NCI-H510A treated with DMSO at 0.1 percent for 48 hours (cell line): Measurements from ENCODE around the gene STAT5A.

ENCODE experiments used
- DNase-seq: peaks from one replicate; lab custom pipeline; 2025; lab: John Stamatoyannopoulos, UW

Gene STAT5A

DNA sequence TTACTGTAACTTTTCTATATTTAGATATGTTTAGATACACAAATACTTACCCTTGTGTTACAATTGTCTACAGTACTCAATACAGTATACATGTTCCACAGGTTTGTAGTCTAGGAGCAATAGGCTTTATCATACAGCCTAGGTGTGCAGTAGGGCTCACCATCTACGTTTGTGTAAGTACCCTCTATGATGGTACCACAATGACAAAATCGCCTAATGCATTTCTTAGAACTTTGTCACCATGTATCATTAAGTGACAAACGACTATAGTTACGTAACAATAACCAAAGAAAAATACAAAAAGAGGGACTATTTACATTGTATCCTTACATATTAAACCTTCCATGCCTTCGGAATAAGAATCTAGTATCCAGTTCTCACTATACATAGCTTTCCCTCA is 20.1 kb upstream of the STAT5A start:
- DNase-seq = no peak

DNA sequence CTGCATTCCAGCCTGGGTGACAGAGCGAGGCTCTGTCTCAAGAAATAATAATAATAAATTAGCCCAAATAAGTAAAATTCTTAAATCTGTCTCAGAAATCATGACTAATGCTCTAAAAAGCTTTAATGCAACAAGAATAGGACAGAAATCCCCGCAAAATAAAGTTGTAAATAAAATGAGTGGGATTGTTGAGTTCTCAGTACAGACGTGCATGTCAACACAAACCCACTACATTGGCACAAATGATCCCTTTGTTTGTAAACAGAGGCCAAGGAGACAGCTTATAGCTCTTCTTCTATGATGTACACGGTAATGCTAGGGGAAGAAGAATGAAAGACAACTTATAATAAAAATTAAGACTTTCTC is 18.1 kb upstream of the STAT5A start:
- DNase-seq = no peak

DNA sequence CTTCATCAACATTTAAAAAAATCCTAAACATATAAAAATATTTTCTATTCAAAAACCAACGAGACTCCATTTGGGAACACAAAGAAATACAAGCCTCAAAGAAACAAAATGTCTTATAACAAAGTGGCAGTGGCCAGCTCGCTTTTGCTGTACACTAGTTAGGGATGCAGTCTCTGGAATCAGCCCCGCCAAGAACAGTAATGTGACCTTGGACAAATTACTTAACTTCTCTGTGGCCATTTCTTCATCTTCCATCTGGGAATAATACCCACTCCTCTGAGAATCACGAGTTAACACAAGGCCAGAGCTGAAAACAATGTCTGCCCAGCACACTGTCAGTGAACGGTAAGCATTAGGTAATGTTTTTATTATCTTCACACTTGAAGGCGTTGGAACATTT is 17.7 kb upstream of the STAT5A start:
- DNase-seq = no peak

DNA sequence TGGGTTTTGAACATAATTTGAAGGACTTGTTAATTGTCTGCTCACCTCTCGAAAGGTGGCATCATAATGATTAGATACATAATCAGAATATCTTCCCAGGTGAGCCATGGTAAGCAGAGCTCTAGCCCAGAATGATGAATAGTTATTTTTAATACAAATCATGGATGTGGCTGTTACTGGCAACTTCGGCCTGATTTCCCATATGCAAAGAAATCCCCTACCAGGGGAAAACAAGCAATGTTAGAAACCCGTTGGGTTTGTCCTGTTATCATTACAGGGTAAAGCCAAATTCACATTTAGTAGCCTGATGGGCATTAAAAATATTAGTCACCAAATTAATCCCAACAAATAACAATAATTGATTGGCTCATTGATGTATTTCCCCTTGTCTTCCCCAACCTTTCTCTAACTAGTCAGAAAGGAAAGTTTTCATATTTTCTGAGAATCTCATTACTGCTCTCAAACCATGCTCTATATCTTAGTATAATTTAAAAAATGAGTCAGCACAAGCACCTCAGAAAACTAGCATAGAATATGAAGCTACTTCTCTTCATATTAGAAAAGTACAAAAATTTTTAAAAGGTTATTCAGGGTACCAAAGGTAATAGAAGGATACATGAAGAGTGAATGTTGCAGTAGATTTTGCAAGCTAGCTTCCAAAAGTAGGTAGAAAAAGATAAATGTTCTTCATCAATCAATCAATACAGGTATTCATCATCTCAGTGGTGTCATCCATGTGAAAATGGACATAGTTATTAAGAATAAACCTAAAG is 17.1 kb upstream of the STAT5A start:
- DNase-seq = no peak

DNA sequence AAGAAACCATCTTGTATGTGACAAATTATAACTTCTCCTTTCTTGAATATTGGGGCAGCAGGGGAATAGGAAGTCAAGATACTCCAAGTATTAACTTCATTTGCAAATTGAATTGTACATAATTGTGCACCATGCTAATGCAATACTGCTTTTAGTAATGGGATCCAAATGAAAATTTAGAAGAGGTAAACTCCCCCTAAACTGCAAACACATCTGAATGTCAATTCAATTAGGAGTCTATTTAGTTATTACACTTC is 16.6 kb upstream of the STAT5A start:
- no peak for DNase-seq

DNA sequence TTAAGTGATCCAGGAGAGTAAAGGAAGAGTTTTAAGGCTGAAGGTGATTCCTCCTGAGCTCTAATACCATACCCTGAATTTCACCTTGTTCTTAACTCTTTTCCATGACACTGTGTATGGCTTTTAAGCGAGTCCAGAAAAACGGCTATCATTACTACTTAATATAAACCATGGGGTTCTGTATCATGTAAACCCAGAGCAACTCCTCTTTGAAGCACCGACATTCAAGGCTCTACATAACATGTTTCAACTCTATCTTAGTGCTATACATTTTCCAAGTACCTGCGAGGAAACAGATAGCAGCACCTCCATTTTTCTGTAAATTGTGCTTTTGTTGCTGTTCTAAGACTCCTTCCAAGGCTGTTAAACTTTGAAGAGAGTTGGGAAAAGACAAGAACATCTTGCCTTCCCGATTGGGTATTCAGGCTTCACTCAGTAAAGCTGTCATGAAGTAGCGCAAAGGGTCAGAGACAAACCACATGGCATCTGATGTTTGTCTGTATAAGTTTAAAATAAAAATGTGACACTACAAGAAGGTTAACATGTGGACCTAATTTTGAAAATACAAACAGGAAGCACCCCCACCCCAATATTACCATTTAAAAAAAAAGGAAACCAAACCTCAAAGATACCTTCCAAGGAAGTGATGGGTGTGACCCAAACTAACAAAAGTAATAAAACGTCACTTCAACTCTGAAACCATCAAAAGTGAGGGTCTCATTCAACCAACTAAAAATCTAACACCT is 16.0 kb upstream of the STAT5A start:
- no peak for DNase-seq

DNA sequence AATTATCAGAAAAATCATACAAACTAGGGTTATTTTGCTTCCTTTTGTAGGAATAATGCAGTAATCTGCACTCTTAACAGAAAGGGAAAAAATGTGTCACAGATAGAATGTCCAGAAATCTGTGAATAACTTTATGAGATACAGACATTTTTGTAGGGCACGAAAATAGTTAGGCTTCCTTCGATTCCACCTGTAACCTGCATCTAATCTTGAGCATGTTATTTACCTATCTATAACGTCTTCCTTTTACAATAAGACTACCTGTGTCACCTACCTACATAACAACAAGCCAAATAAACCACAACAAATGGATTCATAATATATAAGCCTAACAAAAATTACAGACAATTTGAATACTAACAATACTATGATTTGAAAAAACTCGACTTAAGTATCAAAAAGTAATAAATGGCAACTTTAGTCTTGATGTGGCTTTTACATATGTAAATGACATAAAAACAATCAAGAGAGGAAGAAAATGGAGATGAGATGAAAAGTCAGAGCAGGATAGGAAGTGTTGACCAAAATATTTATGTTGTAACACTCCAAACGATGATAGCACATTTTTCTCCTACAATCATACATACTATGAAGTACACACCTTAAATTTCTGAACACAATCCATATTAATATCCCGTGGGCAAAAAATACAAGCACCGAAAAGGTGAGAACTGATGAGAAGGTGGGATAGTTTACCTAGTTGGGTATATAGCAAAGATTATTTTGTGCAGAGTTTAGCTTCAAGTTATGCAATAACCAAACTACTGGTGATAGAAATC is 14.6 kb upstream of the STAT5A start:
- DNase-seq = no peak

DNA sequence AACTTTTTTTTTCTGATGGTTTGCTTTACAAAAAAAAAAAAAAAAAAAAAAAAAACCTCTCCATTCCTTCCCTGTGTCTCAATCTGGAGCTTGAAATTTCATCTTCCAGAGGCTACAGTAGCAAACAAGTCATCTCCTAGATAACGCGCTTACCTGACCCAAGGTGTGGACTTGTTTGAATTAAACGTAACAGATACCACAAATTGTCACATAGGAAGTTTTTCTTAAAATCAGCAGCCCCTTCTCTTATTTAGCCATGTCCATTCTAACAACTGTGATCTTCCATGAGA is 14.1 kb upstream of the STAT5A start:
- DNase-seq = no peak

DNA sequence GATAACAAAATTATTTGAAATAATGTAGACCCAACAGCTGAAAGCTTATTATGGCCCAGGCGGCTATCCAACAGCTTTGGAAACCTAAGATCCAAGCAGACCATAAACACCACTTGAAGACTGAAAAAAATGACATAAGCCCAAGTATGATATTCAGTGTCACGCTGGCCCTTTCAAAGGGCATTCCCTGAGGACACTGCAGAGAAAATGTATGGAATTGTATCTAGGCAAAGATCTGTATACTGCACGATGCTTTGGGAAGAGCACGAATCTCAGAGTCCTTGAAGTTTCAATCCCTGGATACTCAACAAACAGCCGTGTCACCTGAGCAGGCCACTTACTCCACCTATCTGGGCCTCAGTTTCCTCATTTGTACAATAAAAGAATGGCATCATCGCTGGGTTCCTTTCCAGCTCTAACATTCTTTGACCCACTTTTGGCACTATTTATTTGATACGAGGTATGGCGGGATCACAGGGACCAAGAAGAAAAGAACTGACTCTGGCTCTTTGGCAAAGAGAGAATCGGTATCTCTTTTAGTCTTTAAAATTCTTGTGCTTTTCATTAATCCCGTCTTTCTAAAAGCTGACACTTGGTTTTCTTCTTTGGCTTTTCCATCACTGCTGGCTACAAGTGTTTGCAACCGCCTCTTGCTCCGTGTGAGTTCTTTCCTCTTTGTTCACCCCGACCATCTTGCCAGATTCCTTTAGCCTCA is 13.3 kb upstream of the STAT5A start:
- DNase-seq = no peak

DNA sequence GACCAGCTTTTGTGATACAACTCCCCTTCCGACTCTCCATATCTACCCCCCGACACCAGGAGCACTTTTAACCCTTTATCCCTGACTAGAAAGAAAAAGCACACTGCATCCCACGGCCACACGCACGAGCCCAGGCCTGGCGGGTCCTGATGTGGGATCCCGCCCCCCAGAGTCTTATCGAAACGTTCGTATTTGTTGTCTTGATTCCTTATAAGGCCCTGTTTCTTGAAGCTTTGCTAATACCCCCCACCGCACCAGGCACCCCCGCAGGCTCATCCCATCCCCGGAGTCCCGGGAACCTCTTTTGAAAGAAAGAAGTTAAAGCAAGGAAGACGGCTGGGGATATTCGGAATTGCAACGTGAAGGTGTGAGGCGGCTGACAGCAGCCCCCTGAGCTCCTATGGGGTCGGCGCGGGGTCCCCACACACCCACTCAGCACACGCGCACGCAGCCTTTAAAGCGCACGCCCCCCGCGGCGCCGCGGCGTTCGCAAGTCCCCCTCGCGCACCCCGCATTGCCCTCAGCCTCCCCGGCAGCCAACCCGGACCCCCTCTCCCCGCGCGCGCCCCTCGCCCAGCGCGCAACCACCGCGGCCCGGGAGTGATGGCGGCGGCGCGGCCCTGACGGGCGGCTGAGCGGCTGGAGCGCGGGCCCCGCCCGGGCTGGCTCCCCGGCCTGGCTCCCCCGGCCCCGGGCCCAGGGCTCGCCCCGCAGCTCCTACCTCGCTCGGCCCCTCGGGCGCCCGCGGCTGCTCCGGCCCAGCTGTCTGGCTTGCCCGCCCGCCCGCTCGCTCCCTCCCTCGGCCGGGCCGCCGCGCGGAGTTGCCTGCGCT is 12.6 kb upstream of the STAT5A start:
- DNase-seq = no peak

DNA sequence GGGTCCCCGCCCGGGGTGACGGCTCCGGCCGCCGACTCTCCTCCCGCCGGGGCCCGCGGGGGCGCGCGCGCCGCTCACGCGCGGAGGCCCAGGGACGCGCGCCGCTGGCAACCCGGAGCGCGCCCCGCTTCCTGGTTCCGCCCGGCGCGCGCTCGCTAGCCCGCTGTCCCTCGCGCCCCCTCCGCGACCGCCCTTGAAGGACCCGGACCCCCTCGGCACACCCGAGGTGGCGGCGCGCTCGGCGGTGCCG is 12.0 kb upstream of the STAT5A start, which contains the start of gene STAT5B:
Gene STAT5B (minus strand): TSS at position 33 of the 250 bp plus-strand sequence. CDS start 44,264 bp downstream, outside the sequence.
- DNase-seq = peak; percentile 43

DNA sequence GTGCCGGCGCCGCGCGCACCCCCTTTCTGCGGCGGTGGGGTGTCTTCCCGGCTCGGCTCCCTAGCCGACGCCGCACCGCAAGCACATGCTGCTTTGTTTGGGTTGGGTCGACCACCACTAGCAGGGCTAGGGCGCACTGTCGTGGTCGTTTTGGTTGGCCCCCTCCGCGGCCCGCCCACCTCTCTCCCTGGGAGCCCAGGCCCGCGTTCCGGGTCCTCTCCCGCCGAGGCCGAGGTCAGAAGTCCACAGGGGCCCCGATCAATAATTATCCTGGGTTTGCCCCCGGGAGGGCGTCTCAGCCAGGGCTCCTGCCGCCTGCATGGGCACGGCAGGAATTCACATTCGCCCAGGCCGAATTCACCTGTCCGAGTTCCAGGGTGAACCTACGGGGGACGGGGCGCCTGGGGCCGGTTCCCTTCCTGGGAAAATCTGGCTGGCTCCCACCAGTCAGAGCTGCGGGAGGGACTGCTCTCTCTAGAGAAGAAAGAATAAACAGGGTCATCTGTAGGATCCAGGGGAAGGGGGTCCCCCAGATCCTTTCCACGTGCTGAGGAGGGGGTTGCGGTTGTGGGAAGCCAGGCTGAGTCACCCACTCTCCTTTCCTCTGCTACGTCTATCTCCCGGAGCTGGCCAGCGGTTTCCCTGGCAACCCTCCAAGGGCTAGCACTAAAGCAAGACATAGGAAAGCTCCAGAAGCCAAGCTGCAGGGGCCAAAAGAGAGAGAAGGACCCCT is 11.5 kb upstream of the STAT5A start:
- DNase-seq = no peak

DNA sequence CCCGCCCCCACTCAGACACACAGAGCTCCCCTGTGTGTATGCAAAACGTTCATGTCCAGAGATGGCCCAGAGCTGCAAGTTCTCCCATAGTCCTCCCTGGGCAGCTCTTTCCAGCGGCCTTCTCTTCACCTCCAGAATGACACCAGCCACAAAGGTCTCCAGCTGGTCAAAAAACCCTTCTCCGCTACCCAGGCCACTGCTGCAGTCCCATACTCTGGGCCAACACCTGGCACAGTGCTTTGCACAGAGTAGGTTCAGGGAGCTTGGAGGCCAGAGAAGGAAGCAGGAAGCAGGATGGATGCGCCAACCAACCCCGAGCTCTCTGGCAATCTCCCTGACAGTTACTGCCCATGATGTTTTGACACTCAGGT is 11.0 kb upstream of the STAT5A start:
- no peak for DNase-seq

DNA sequence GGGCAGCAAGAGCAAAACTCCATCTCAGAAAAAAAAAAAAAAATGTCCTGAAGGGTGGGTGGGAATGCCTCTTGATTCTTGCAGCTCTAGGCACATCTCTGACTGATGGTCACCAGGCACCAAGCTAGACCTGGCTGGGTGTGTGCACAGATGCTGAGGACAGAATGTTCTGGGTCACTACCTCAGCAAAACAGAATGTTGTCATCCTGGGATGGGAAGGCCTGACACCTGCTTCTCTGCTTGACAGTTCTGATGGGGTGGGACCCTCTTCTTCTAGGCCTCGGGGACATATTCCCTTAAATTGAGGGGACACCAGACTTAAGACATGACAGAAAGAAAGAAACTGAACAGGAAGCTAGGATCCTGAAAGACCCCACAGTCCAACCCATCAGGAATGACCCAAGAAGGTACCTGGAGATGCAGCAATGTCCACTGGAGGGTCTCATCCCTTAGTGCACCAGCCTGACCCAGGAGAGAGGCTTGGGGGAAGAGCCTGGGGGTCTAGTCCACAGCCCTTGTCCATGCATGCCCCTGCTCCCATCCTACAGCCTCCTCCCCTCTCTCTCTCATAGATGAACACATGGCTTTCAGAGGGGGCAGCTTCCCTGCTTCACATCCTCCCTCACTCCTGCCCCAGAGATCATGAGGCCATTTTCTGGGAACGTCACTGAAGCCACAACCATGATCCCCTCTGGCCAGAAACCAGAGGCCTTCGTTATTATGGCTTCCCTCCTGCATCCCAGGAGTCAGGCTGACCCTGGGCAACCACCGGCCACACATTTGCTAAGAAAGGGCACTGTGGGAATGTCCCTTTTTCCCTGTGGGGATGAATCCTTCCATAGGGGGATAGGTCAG is 8.3 kb upstream of the STAT5A start:
- no peak for DNase-seq

DNA sequence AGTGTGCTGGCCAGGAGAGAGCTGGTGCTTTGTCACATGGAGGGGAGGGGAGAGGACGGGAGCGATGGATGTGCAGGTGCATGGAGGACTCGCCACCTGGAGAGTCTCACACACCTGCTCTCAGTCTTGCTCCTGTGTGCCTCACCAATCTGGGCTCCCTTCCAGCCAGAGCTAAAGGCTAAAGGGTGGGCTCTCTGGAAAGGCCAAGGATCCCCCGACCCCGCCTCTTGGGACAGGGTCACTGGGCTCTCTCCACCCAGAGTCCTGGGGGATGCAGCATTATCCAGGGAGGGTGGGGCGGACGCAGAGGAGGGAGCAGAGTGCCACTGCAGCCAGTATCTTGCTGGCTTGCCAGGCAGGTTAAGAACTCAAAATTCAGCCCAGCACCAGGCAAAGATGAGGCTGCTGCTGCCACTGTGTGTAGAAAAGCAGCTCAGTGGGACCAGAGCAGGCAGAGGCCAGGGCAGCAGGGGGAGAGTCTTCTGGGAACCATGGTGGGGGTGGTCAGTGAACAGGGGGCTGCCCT is 6.7 kb upstream of the STAT5A start:
- peak; percentile 90 for DNase-seq

DNA sequence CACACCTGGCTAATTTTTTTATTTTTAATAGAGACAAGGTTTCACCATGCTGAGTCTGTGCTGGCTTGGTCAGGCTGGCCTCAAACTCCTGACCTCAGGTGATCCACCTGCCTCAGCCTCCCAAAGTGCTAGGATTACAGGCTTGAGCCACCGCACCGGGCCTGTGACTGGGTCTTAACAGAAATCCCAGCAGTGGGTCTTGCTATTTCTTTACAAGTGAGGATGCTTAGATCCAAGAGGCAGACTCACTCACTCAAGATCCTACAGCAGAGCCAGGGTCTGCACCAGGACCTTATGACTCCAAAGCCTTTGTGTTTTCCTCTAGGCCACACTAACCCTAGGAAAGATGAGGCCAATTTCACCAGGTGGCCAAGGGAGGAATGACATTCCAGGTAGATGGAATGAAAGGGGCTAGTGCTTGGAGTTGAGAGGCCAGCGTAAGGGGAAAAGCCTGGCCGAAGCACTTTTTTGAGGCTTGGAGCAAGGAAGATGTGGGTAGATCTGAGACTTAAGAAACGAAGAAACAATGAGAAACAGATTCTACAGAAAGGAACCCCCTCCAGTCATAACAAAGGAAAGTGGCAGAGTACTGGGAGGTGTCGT is 5.7 kb upstream of the STAT5A start:
- no peak for DNase-seq

DNA sequence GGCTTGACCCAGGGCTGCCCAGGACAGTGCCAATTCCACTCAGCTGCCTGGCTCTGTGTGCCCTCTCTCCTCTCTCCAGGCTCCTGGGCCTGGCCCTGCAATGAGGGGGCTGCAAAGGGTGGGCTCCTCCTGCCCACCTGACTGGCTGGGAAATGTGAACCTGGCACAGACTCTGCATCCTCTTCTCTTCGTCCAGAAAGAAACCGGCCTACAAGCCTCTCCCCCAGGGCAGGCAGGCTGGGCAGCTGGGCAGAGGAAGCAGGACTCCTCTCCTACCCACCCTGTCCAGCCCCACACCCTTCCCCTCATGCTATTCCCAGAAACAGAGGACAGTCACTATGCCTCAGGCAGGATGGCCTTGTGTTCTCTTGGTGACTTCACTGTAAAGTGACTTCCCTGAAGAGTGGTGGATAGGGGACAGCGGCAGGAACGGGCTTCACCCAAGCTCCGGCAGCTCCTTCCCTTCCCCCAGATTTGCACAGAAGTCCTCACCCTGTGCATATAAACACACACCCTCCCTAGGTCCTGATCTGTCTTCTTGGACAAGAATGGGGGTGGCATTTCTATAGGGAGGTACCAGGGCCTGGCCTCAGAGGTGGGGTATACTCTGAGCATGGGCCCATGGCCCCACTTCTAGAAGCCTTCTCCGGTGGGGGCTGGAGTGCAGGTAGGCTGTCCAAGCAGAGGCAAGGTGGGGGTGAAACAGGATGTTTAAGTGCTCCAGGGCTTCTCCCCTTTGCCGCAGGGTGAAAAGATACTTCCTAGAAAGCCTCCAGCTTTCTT is 4.9 kb upstream of the STAT5A start:
- DNase-seq = no peak

DNA sequence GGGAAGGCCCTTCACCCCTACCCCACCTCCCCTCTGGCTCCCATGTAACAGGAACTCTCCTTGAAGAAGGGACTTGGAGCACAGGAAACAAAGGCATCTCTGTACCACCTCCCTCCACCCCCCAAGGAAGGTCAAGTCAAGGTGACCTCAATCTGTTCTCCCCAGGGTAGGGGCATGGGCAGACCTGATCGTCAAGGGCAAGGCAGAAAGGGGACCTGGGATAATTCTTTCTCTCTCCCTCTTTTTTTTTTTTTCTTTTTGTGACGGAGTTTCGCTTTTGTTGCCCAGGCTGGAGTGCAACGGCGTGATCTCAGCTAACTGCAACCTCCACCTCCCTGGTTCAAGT is 4.3 kb upstream of the STAT5A start:
- DNase-seq = no peak

DNA sequence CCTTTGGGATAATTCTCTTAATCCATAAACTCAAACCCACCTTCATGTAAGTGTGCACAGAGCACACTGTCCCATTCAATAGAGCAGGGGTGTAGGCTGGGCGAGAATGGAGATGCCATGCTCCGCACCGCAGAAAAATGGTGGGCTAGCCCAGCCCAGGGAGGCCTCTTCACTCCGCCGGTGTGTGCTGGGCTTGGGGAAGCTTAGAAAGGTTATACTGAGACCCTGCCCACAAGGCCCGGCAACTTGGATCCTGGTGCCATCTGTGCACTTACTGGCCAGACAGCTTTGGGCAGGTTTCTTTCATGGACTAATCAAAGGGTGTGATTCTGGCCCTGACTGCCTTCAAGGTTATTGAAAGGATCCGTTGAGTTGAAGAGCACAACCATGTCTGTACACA is 3.7 kb upstream of the STAT5A start:
- no peak for DNase-seq
